Measurements from ENCODE around the gene CFAP77. TPM values are rescaled to one million over a fixed set of nuclear protein-coding genes. Genes with fewer than 3 reads are reported as not detected.

CFAP77 gene
- total RNA-seq, 1 donor from 2014 or later, result 0.36 TPM

- peaks cover 55% of the 10 kb centered on the region for H3K27me3 ChIP-seq (ENCODE audit: insufficient read depth, low read length)
- no peaks in the 10 kb centered on the region for H4K20me1 ChIP-seq (ENCODE audit: insufficient read depth, low read length)
- TF ChIP-seq CTCF (IDR thresholded peaks at IDR 0.05; ENCODE audit: insufficient read depth, low read depth, low read length), result no peak
- no peak for TF ChIP-seq EZH2 (IDR thresholded peaks at IDR 0.05; ENCODE audit: insufficient read depth, low read length)
- no peak overlapping the region for H2AFZ ChIP-seq (ENCODE audit: low read depth, low read length)
- H3K27ac ChIP-seq (ENCODE audit: low read depth, low read length), result no peak overlapping the region
- no peak overlapping the region for H3K27ac Mint-ChIP-seq (ENCODE audit: unreplicated experiment)
- peaks cover 63% of the 10 kb centered on the region for H3K27me3 Mint-ChIP-seq (ENCODE audit: low read depth, unreplicated experiment)
- no peak for DNase-seq (ENCODE audit: low read depth)
- no peaks in the 10 kb centered on the region for H3K36me3 ChIP-seq (ENCODE audit: insufficient read depth, low read length)
- H3K9me3 ChIP-seq (ENCODE audit: insufficient read depth, low read depth, low read length), result no peaks in the 10 kb centered on the region
- no peaks in the 10 kb centered on the region for H3K4me1 ChIP-seq (ENCODE audit: insufficient read depth, low read length)
- no peaks in the 10 kb centered on the region for H3K79me2 ChIP-seq (ENCODE audit: insufficient read depth, low read length)
- H3K4me3 ChIP-seq (ENCODE audit: insufficient read depth, low read depth, low read length), result no peak overlapping the region
- no peaks in the 10 kb centered on the region for H3K4me1 Mint-ChIP-seq (ENCODE audit: low read depth, unreplicated experiment)
- H3K4me3 Mint-ChIP-seq (ENCODE audit: unreplicated experiment), result no peak overlapping the region
- no peak overlapping the region for H3K9ac ChIP-seq (ENCODE audit: low read length)
- peaks cover 1% of the 10 kb centered on the region for H3K9me3 Mint-ChIP-seq (ENCODE audit: unreplicated experiment)
- no peak overlapping the region for H3K4me2 ChIP-seq (ENCODE audit: low read length)
- no peaks in the 10 kb centered on the region for H3K36me3 Mint-ChIP-seq (ENCODE audit: low read depth, unreplicated experiment)
- FAIRE-seq, result no peak
Observed at GRCh38 chr9:132423503-132423902, 13.5 kb downstream of the CFAP77 start.

GRCh38 chr9:132424857-132425674, 15.1 kb downstream of the CFAP77 start:
- Mint-ChIP-seq H3K9me3 (ENCODE audit: unreplicated experiment) (peaks cover 1% of the 10 kb centered on the region), H3K4me1 (ENCODE audit: low read depth, unreplicated experiment) (no peaks in the 10 kb centered on the region), H3K27ac (ENCODE audit: unreplicated experiment) (peak overlapping the region; percentile 16), H3K4me3 (ENCODE audit: unreplicated experiment) (no peak overlapping the region), H3K36me3 (ENCODE audit: low read depth, unreplicated experiment) (no peaks in the 10 kb centered on the region), H3K27me3 (ENCODE audit: low read depth, unreplicated experiment) (peaks cover 55% of the 10 kb centered on the region)
- Histone ChIP-seq H3K4me3 (ENCODE audit: insufficient read depth, low read depth, low read length) (no peak overlapping the region), H3K79me2 (ENCODE audit: insufficient read depth, low read length) (no peaks in the 10 kb centered on the region), H3K4me1 (ENCODE audit: insufficient read depth, low read length) (no peaks in the 10 kb centered on the region), H3K36me3 (ENCODE audit: insufficient read depth, low read length) (no peaks in the 10 kb centered on the region), H3K9ac (ENCODE audit: low read length) (no peak overlapping the region), H3K27ac (ENCODE audit: low read depth, low read length) (no peak overlapping the region), H3K27me3 (ENCODE audit: insufficient read depth, low read length) (peaks cover 45% of the 10 kb centered on the region), H3K4me2 (ENCODE audit: low read length) (no peak overlapping the region), H2AFZ (ENCODE audit: low read depth, low read length) (no peak overlapping the region), H4K20me1 (ENCODE audit: insufficient read depth, low read length) (no peaks in the 10 kb centered on the region), H3K9me3 (ENCODE audit: insufficient read depth, low read depth, low read length) (no peaks in the 10 kb centered on the region)
- TF ChIP-seq EZH2 (IDR thresholded peaks at IDR 0.05; ENCODE audit: insufficient read depth, low read length) (peak; percentile 35), CTCF (IDR thresholded peaks at IDR 0.05; ENCODE audit: insufficient read depth, low read depth, low read length) (no peak)
- DNase-seq (ENCODE audit: low read depth), result no peak
- no peak for FAIRE-seq

GRCh38 chr9:132425675-132426062, 15.7 kb downstream of the CFAP77 start:
- Histone ChIP-seq H3K4me3 (ENCODE audit: insufficient read depth, low read depth, low read length) (no peak overlapping the region), H3K4me1 (ENCODE audit: insufficient read depth, low read length) (no peaks in the 10 kb centered on the region), H4K20me1 (ENCODE audit: insufficient read depth, low read length) (no peaks in the 10 kb centered on the region), H3K4me2 (ENCODE audit: low read length) (no peak overlapping the region), H3K9ac (ENCODE audit: low read length) (no peak overlapping the region), H2AFZ (ENCODE audit: low read depth, low read length) (no peak overlapping the region), H3K79me2 (ENCODE audit: insufficient read depth, low read length) (no peaks in the 10 kb centered on the region), H3K27me3 (ENCODE audit: insufficient read depth, low read length) (peaks cover 45% of the 10 kb centered on the region), H3K9me3 (ENCODE audit: insufficient read depth, low read depth, low read length) (no peaks in the 10 kb centered on the region), H3K36me3 (ENCODE audit: insufficient read depth, low read length) (no peaks in the 10 kb centered on the region), H3K27ac (ENCODE audit: low read depth, low read length) (no peak overlapping the region)
- Mint-ChIP-seq H3K4me3 (ENCODE audit: unreplicated experiment) (no peak overlapping the region), H3K27ac (ENCODE audit: unreplicated experiment) (no peak overlapping the region), H3K36me3 (ENCODE audit: low read depth, unreplicated experiment) (no peaks in the 10 kb centered on the region), H3K4me1 (ENCODE audit: low read depth, unreplicated experiment) (no peaks in the 10 kb centered on the region), H3K9me3 (ENCODE audit: unreplicated experiment) (peaks cover 1% of the 10 kb centered on the region), H3K27me3 (ENCODE audit: low read depth, unreplicated experiment) (peaks cover 58% of the 10 kb centered on the region)
- DNase-seq (ENCODE audit: low read depth) (no peak), FAIRE-seq (no peak)
- TF ChIP-seq EZH2 (IDR thresholded peaks at IDR 0.05; ENCODE audit: insufficient read depth, low read length) (no peak), CTCF (IDR thresholded peaks at IDR 0.05; ENCODE audit: insufficient read depth, low read depth, low read length) (no peak)
